GM12891 (cell line): Measurements from ENCODE around the gene TMEM121B.

ENCODE experiments used
- PAX5 ChIP-seq: IDR thresholded peaks from 2 replicates; pipeline ENCODE4 v1.6.1; 2011; ENCODE audit warnings: low read length, moderate library complexity, mild to moderate bottlenecking; ENCODE audit not compliant: insufficient read depth, severe bottlenecking
- POLR2A ChIP-seq: IDR thresholded peaks from 2 replicates; pipeline ENCODE4 v1.6.1; 2011; ENCODE audit warnings: low read depth, low read length, control low read depth
- POLR2AphosphoS5 ChIP-seq: IDR thresholded peaks from 2 replicates; pipeline ENCODE4 v1.6.1; 2011; ENCODE audit warnings: low read depth, low read length, control low read depth
- TAF1 ChIP-seq: IDR thresholded peaks from 2 replicates; pipeline ENCODE4 v1.6.1; 2011; ENCODE audit warnings: low read depth, low read length, control low read depth

- TF ChIP-seq POLR2AphosphoS5, result no peak
- TF ChIP-seq POLR2A, result no peak
- TF ChIP-seq TAF1, result no peak
- TF ChIP-seq PAX5, result no peak
Measured at GRCh38 chr22:17100621-17101020, 20.5 kb downstream of the TMEM121B start.
